Natural killer cell treated with Interleukin-12 subunit alpha and Interleukin-12 subunit beta and Interleukin-15 and Interleukin-18, amount 100 ng/mL, for 72 hours (primary cell): ENCODE data around the gene HPGD. TPM values are rescaled to one million over a fixed set of nuclear protein-coding genes. Genes with fewer than 3 reads are reported as not detected.

Source experiments
- ATAC-seq, 2 donors: fragments of 150-1000 bp; cut with Tn5 transposase in 1 of 2; sonication (Bioruptor Pico), chemical (Tn5 transposase) in 1 of 2; 2 replicates each; pipeline ENCODE4 v1.10.0; 2021
- DNase-seq: peaks from one replicate; pipeline ENCODE4 v3.0.0; 2022; ENCODE audit warnings: low spot score
- H3K27ac Mint-ChIP-seq, 2 donors: 1 replicate in 1 of 2; 2 replicates in 1 of 2; pipeline ENCODE4 v1.8.0; 2022; ENCODE audit warnings: mixed read lengths in 2 of 2, mild to moderate bottlenecking in 1 of 2, moderate library complexity in 1 of 2
- H3K27me3 Mint-ChIP-seq, 2 donors: 1 replicate in 1 of 2; 2 replicates in 1 of 2; pipeline ENCODE4 v1.8.0; 2022; ENCODE audit warnings: mixed read lengths in 2 of 2
- H3K36me3 Mint-ChIP-seq: one replicate; pipeline ENCODE4 v1.8.0; 2022; ENCODE audit warnings: mixed read lengths
- H3K4me1 Mint-ChIP-seq, 2 donors: 1 replicate in 1 of 2; 2 replicates in 1 of 2; pipeline ENCODE4 v1.8.0; 2022; ENCODE audit warnings: low read depth in 2 of 2, mixed read lengths in 2 of 2, mild to moderate bottlenecking in 1 of 2
- H3K4me3 Mint-ChIP-seq: one replicate; pipeline ENCODE4 v1.8.0; 2022; ENCODE audit warnings: mixed read lengths
- H3K9me3 Mint-ChIP-seq: 2 replicates; pipeline ENCODE4 v1.8.0; 2022; ENCODE audit warnings: mixed read lengths
- total RNA-seq, 2 donors: library from RNA; stranded (reverse); gene quantifications; one replicate each; pipeline ENCODE4 v1.2.3, GENCODE V29; 2022

HPGD gene
- total RNA-seq, 2 donors from 2014 or later: 7.3 to 8.2 TPM

DNA sequence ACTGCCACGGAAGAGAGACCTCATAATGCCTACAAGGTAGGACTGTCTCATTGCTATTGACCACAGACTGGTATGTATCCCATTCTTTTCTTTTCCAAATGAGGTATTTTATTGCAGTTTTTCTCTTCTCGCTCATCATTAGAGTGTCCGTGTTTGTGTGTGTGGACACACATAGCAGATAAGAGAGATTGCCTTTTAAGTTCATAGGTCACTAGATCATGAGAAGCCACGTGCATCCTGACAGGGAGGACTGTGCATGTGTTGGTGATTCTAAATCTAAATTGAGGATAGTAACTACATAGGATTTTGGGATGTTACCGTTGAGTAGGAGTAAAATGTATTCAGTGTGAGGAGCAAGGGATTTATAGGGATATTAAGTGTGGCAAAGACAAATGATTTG is 37.3 kb downstream of the HPGD start:
- no peak for DNase-seq
- no peak overlapping the region for H3K4me3 Mint-ChIP-seq
- no peak for ATAC-seq
- H3K4me1 Mint-ChIP-seq: no peaks in the 10 kb centered on the region
- peaks cover 0 to 7% of the 10 kb centered on the region in 2 donors for H3K27me3 Mint-ChIP-seq
- no peaks in the 10 kb centered on the region for H3K9me3 Mint-ChIP-seq
- H3K36me3 Mint-ChIP-seq: no peaks in the 10 kb centered on the region
- H3K27ac Mint-ChIP-seq: no peak overlapping the region

- H3K9me3 Mint-ChIP-seq: no peaks in the 10 kb centered on the region
- H3K4me3 Mint-ChIP-seq: no peak overlapping the region
- no peaks in the 10 kb centered on the region for H3K36me3 Mint-ChIP-seq
- no peaks in the 10 kb centered on the region for H3K4me1 Mint-ChIP-seq
- ATAC-seq (no peak), DNase-seq (no peak)
- H3K27me3 Mint-ChIP-seq: peaks cover 0 to 11% of the 10 kb centered on the region in 2 donors
- H3K27ac Mint-ChIP-seq: no peak overlapping the region
Observed at GRCh38 chr4:174483792-174484191, 38.5 kb downstream of the HPGD start.

GRCh38 chr4:174479140-174479539 is 43.1 kb downstream of the HPGD start:
- DNase-seq (no peak), ATAC-seq (no peak)
- Mint-ChIP-seq H3K27me3 (peaks cover 0 to 11% of the 10 kb centered on the region in 2 donors), H3K4me1 (no peaks in the 10 kb centered on the region), H3K9me3 (no peaks in the 10 kb centered on the region), H3K27ac (no peak overlapping the region), H3K36me3 (no peaks in the 10 kb centered on the region), H3K4me3 (no peak overlapping the region)

- ATAC-seq (no peak), DNase-seq (no peak)
- Mint-ChIP-seq H3K9me3 (no peaks in the 10 kb centered on the region), H3K4me1 (no peaks in the 10 kb centered on the region), H3K27ac (no peak overlapping the region), H3K36me3 (no peaks in the 10 kb centered on the region), H3K4me3 (no peak overlapping the region), H3K27me3 (peaks cover 0 to 9% of the 10 kb centered on the region in 2 donors)
Observed at GRCh38 chr4:174475528-174475927, 46.8 kb downstream of the HPGD start.

DNA sequence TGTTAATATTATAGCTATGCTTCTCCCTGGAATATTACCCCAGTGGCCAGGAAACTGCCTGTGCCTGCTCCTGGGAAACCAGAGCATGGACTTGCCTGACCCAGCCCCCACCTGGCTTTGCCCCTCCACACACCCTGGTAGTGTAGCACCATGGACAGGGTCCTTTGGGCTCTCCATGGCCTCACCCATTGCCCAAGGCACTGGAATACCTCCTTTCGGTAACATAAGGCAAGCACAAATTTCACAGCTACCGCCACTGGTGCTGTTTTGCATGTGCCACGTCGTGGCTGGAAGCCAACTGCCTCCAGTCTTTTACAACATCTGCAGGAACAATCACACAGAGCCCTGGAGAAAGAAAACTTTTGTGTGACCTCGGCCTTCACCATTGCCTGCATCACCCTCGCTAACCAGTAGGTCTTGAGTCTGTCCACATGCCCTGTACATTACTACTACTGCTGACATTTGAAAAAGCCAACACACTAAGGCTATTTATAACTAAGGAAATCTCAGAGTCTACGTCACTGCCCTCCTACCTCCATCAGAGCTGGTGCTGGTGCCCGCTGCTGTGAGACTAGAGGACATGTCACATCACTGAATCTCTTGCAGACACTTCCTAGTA is 47.7 kb downstream of the HPGD start:
- no peaks in the 10 kb centered on the region for H3K4me1 Mint-ChIP-seq
- no peak overlapping the region for H3K27ac Mint-ChIP-seq
- H3K36me3 Mint-ChIP-seq: no peaks in the 10 kb centered on the region
- no peaks in the 10 kb centered on the region for H3K9me3 Mint-ChIP-seq
- DNase-seq (no peak), ATAC-seq (no peak)
- no peak overlapping the region for H3K4me3 Mint-ChIP-seq
- peaks cover 0 to 6% of the 10 kb centered on the region in 2 donors for H3K27me3 Mint-ChIP-seq

GRCh38 chr4:174467107-174467506 is 55.2 kb downstream of the HPGD start:
- Mint-ChIP-seq H3K9me3 (peaks cover 4% of the 10 kb centered on the region), H3K36me3 (no peaks in the 10 kb centered on the region), H3K4me1 (no peaks in the 10 kb centered on the region), H3K27me3 (peaks cover 0 to 12% of the 10 kb centered on the region in 2 donors), H3K27ac (no peak overlapping the region), H3K4me3 (no peak overlapping the region)
- ATAC-seq (no peak), DNase-seq (no peak)

GRCh38 chr4:174464949-174465348 is 57.3 kb downstream of the HPGD start:
- Mint-ChIP-seq H3K27ac (no peak overlapping the region), H3K27me3 (peaks cover 0 to 10% of the 10 kb centered on the region in 2 donors), H3K9me3 (peaks cover 4% of the 10 kb centered on the region), H3K4me1 (no peaks in the 10 kb centered on the region), H3K36me3 (no peaks in the 10 kb centered on the region), H3K4me3 (no peak overlapping the region)
- no peak for ATAC-seq
- no peak for DNase-seq

DNA sequence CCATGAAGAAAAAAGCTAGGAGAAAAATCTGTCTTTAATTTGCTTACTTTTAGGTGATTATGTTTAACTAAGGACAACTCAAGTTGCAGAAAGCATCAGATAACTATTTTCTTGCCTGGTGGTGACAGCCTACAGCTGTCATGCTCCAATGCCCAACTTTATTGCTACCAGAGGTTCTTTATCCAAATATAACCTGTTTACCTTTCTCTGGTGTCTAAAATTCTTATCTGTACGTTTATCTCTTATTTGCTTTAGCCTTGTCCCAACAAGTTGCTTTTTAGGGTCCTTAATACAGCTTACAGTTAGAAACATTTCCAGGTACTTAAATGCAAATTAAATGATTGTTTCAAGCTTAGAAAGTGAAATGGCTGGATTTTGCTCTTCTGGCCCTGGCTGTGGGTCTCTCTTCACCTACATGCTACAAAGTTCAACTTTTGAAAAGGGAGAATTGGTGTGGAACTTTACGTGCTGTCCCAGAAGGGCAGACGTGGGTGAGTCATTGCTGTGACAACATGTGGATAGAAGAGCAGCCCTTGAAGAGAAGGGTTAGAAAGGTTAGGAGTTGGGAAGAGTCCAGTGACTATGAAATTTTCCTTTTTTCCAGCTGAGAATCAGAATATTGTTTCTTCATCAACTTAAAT is 60.7 kb downstream of the HPGD start:
- no peak overlapping the region for H3K27ac Mint-ChIP-seq
- ATAC-seq (no peak), DNase-seq (no peak)
- no peaks in the 10 kb centered on the region for H3K36me3 Mint-ChIP-seq
- H3K4me1 Mint-ChIP-seq: no peaks in the 10 kb centered on the region
- H3K9me3 Mint-ChIP-seq: peaks cover 4% of the 10 kb centered on the region
- peaks cover 0 to 20% of the 10 kb centered on the region in 2 donors for H3K27me3 Mint-ChIP-seq
- H3K4me3 Mint-ChIP-seq: no peak overlapping the region

- ATAC-seq (no peak), DNase-seq (no peak)
- no peaks in the 10 kb centered on the region for H3K36me3 Mint-ChIP-seq
- H3K27me3 Mint-ChIP-seq: peaks cover 0 to 20% of the 10 kb centered on the region in 2 donors
- no peaks in the 10 kb centered on the region for H3K4me1 Mint-ChIP-seq
- no peak overlapping the region for H3K27ac Mint-ChIP-seq
- no peak overlapping the region for H3K4me3 Mint-ChIP-seq
- H3K9me3 Mint-ChIP-seq: peaks cover 4% of the 10 kb centered on the region
Observed at GRCh38 chr4:174460684-174461083, 61.6 kb downstream of the HPGD start.

DNA sequence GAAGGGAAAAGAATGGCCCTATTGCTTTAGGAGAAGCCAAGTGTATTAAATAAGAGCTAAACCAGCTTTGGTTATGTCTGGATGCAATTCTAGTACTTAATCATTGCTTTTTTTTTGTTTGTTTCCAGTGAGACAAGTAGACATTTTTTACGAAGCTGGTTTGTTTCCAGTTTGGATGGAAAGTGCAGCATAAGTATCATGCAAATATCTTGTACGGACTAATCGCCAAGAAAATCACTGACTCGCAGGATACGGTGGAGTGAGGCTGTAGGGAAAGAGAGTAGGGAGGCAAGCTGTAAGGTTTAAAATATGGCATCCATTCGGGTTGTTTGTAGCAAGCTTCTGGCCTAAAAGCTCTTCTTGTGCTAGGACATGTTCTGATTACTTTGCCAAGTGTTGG is 64.8 kb downstream of the HPGD start:
- DNase-seq: no peak
- Mint-ChIP-seq H3K36me3 (no peaks in the 10 kb centered on the region), H3K27me3 (peaks cover 0 to 13% of the 10 kb centered on the region in 2 donors), H3K9me3 (no peaks in the 10 kb centered on the region), H3K27ac (no peak overlapping the region), H3K4me3 (no peak overlapping the region), H3K4me1 (no peaks in the 10 kb centered on the region)
- no peak for ATAC-seq

- H3K4me1 Mint-ChIP-seq: no peaks in the 10 kb centered on the region
- H3K27me3 Mint-ChIP-seq: peaks cover 0 to 13% of the 10 kb centered on the region in 2 donors
- H3K9me3 Mint-ChIP-seq: no peaks in the 10 kb centered on the region
- DNase-seq (no peak), ATAC-seq (no peak)
- H3K27ac Mint-ChIP-seq: no peak overlapping the region
- no peaks in the 10 kb centered on the region for H3K36me3 Mint-ChIP-seq
- no peak overlapping the region for H3K4me3 Mint-ChIP-seq
Observed at GRCh38 chr4:174454815-174455473, 67.3 kb downstream of the HPGD start.

DNA sequence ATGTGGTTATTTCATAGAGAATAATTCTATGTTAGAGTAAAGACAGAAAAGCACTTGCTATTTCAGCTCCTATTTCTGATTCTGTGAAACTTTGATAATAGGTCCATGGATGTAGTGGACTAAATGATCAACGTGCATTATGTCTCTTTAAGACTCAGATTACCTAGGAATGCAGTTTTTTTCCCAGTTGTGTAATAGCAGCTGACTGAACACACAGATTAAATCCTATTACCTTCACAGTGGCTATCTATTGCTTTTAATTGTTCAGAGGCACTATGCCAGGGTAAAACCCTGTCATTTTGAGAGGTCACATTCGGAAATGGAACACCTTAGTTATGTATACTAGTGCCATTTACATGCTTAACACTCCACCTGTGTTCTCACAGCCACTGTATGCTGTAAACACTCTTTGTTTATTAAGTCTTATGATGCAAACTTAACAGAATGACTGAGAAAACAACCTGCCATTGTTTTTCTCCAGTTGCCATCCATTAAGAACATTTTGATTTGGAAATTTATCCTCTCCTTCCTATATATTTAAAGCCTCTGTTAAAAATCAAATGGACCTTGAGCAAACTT is 70.5 kb downstream of the HPGD start:
- no peak overlapping the region for H3K4me3 Mint-ChIP-seq
- H3K4me1 Mint-ChIP-seq: no peaks in the 10 kb centered on the region
- H3K27me3 Mint-ChIP-seq: peaks cover 0 to 4% of the 10 kb centered on the region in 2 donors
- no peaks in the 10 kb centered on the region for H3K36me3 Mint-ChIP-seq
- no peak overlapping the region for H3K27ac Mint-ChIP-seq
- DNase-seq: no peak
- H3K9me3 Mint-ChIP-seq: no peaks in the 10 kb centered on the region
- ATAC-seq: no peak

GRCh38 chr4:174450786-174451125 is 71.5 kb downstream of the HPGD start:
- no peak for ATAC-seq
- H3K27ac Mint-ChIP-seq: no peak overlapping the region
- H3K27me3 Mint-ChIP-seq: peaks cover 0 to 5% of the 10 kb centered on the region in 2 donors
- DNase-seq: no peak
- no peak overlapping the region for H3K4me3 Mint-ChIP-seq
- no peaks in the 10 kb centered on the region for H3K36me3 Mint-ChIP-seq
- no peaks in the 10 kb centered on the region for H3K4me1 Mint-ChIP-seq
- H3K9me3 Mint-ChIP-seq: peaks cover 3% of the 10 kb centered on the region
